OCI-LY1 (cell line): ENCODE results near the gene TMEM171.

Experiments used
- H2AFZ ChIP-seq: fragments of 200-600 bp; sonication (generic), shearing (Covaris generic); 2 replicates; pipeline ENCODE4 v1.6.0; 2014; ENCODE audit warnings: antibody characterized with exemption, mild to moderate bottlenecking, low read length
- H3F3A ChIP-seq: fragments of 200-600 bp; sonication (generic), shearing (Covaris generic); 2 replicates; pipeline ENCODE4 v1.6.0; 2014; ENCODE audit warnings: mild to moderate bottlenecking, antibody characterized with exemption, low read length, moderate library complexity; ENCODE audit not compliant: insufficient read depth
- H3K27ac ChIP-seq: fragments of 200-600 bp; sonication (generic); 2 replicates; pipeline ENCODE4 v1.5.1; 2014; ENCODE audit warnings: low read length, mixed run types, mild to moderate bottlenecking, low read depth; ENCODE audit not compliant: poor library complexity, severe bottlenecking
- H3K27me3 ChIP-seq: fragments of 200-600 bp; sonication (generic); 2 replicates; pipeline ENCODE4 v1.6.0; 2014; ENCODE audit warnings: antibody characterized with exemption, mild to moderate bottlenecking, low read length, moderate library complexity; ENCODE audit not compliant: insufficient read depth
- H3K36me3 ChIP-seq: fragments of 200-600 bp; sonication (generic); 2 replicates; pipeline ENCODE4 v1.6.1; 2014; ENCODE audit warnings: mild to moderate bottlenecking, antibody characterized with exemption, low read length, moderate library complexity, mixed read lengths; ENCODE audit not compliant: insufficient read depth
- H3K4me1 ChIP-seq: fragments of 200-600 bp; sonication (generic); 2 replicates; pipeline ENCODE4 v1.5.1; 2014; ENCODE audit warnings: mild to moderate bottlenecking, low read length, moderate library complexity; ENCODE audit not compliant: insufficient read depth, severe bottlenecking
- H3K4me2 ChIP-seq: fragments of 200-600 bp; sonication (generic), shearing (Covaris generic); 2 replicates; pipeline ENCODE4 v1.6.1; 2014; ENCODE audit warnings: low read length
- H3K4me3 ChIP-seq: fragments of 200-600 bp; sonication (generic); 2 replicates; pipeline ENCODE4 v1.5.1; 2014; ENCODE audit warnings: low read length, low read depth, mild to moderate bottlenecking, mixed read lengths; ENCODE audit not compliant: poor library complexity, severe bottlenecking
- H3K79me2 ChIP-seq: fragments of 200-600 bp; shearing (Covaris generic); 2 replicates; pipeline ENCODE4 v1.6.1; 2016; ENCODE audit warnings: mixed run types, low read length, mixed read lengths; ENCODE audit not compliant: insufficient read depth
- H3K9ac ChIP-seq: fragments of 200-600 bp; sonication (generic), shearing (Covaris generic); 2 replicates; pipeline ENCODE4 v1.6.1; 2014; ENCODE audit warnings: mild to moderate bottlenecking, low read length, mixed read lengths
- H3K9me2 ChIP-seq: fragments of 200-600 bp; sonication (generic), shearing (Covaris generic); 2 replicates; pipeline ENCODE4 v1.6.1; 2014; ENCODE audit warnings: low read depth, mild to moderate bottlenecking, low read length, mixed read lengths
- H3K9me3 ChIP-seq: fragments of 200-600 bp; shearing (Covaris generic); 2 replicates; pipeline ENCODE4 v1.6.1; 2014; ENCODE audit warnings: low read length, mixed read lengths
- H4K20me1 ChIP-seq: fragments of 200-600 bp; sonication (generic), shearing (Covaris generic); 2 replicates; pipeline ENCODE4 v1.6.0; 2016; ENCODE audit warnings: mild to moderate bottlenecking, low read length; ENCODE audit not compliant: insufficient read depth
- EZH2 ChIP-seq: fragments of 200-600 bp; sonication (generic), shearing (Covaris generic); IDR thresholded peaks from 2 replicates; pipeline ENCODE4 v1.8.0; 2017; ENCODE audit warnings: borderline replicate concordance, mixed run types, mild to moderate bottlenecking, antibody characterized with exemption, low read length, moderate library complexity, mixed read lengths
- TF ChIP-seq, protein P1 (sequence below): fragments of 200-600 bp; sonication (generic), shearing (Covaris generic); IDR thresholded peaks from 2 replicates; pipeline ENCODE4 v1.5.1; 2017; ENCODE audit warnings: mild to moderate bottlenecking, antibody characterized with exemption, low read length, moderate library complexity, mixed read lengths

Gene TMEM171

DNA sequence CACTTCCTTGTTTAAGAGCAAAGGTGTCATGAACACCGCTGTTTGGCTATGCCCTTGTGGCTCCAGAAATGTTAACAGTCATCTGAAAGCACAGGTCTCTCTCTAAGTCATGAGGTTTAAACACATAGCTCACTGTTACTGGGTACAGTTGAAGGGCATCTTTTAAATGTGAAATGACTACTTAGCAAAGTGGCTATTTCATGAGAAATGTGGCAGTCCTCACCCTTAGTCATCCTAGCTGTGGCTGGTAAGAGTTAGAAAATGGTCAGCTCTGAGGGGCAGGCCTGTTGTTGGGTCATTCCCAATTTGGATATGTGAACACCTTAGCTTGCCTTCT lies 24.2 kb upstream of the TMEM171 start:
- Histone ChIP-seq H3K9me2 (no peaks in the 10 kb centered on the region), H3F3A (no peaks in the 10 kb centered on the region), H2AFZ (no peak overlapping the region), H3K4me2 (no peak overlapping the region), H3K27ac (no peak overlapping the region), H3K36me3 (no peaks in the 10 kb centered on the region), H3K9me3 (peaks cover 7% of the 10 kb centered on the region), H3K4me1 (peaks cover 18% of the 10 kb centered on the region), H3K79me2 (no peaks in the 10 kb centered on the region), H4K20me1 (no peaks in the 10 kb centered on the region), H3K4me3 (no peak overlapping the region), H3K9ac (no peak overlapping the region), H3K27me3 (no peaks in the 10 kb centered on the region)
- TF ChIP-seq EZH2: no peak

DNA sequence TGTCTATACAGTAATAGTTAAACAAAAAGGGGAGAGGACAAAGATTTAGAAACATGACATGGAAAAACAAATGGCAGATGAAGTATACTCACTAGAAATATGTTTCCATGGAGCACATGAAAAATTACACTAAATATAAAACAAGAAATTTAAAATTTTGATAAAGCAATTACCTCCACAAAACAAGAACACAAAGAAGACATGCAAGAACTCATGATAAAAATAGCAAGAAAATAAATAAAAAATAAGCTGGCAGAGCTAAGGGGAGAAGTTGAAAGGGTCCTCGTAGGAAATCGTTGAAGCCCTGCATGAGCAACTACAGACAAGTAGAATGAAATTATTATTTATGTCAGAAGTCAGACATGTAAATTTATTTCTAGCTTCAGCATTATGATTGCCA lies 22.6 kb upstream of the TMEM171 start:
- no peaks in the 10 kb centered on the region for H3K79me2 ChIP-seq
- no peaks in the 10 kb centered on the region for H3K36me3 ChIP-seq
- H2AFZ ChIP-seq: no peak overlapping the region
- no peaks in the 10 kb centered on the region for H4K20me1 ChIP-seq
- H3K4me3 ChIP-seq: no peak overlapping the region
- H3K4me2 ChIP-seq: no peak overlapping the region
- H3K9ac ChIP-seq: no peak overlapping the region
- no peak overlapping the region for H3K27ac ChIP-seq
- H3K27me3 ChIP-seq: no peaks in the 10 kb centered on the region
- TF ChIP-seq, protein P1, sequence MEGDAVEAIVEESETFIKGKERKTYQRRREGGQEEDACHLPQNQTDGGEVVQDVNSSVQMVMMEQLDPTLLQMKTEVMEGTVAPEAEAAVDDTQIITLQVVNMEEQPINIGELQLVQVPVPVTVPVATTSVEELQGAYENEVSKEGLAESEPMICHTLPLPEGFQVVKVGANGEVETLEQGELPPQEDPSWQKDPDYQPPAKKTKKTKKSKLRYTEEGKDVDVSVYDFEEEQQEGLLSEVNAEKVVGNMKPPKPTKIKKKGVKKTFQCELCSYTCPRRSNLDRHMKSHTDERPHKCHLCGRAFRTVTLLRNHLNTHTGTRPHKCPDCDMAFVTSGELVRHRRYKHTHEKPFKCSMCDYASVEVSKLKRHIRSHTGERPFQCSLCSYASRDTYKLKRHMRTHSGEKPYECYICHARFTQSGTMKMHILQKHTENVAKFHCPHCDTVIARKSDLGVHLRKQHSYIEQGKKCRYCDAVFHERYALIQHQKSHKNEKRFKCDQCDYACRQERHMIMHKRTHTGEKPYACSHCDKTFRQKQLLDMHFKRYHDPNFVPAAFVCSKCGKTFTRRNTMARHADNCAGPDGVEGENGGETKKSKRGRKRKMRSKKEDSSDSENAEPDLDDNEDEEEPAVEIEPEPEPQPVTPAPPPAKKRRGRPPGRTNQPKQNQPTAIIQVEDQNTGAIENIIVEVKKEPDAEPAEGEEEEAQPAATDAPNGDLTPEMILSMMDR: no peak
- TF ChIP-seq EZH2: no peak
- no peaks in the 10 kb centered on the region for H3K9me2 ChIP-seq
- H3K9me3 ChIP-seq: peaks cover 7% of the 10 kb centered on the region
- peaks cover 18% of the 10 kb centered on the region for H3K4me1 ChIP-seq
- no peaks in the 10 kb centered on the region for H3F3A ChIP-seq

DNA sequence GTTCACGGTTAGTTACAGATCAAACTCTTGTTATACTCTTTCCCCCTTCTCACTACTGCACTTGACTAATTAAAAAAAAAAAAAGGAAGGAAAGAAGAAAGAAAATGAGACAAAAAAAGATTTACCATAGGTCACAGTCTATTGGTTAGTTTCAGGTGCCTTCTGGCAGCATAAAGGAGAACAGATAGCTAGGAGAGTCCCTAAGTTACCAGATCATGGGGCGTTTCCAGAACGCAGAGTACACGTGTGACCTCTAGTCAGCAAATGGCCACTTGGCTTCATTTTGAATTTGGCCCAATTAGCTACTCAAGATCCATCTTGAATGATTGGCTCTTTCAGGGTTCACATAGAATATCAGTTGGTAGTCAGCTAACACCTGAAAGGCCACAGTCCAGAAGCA lies 20.3 kb upstream of the TMEM171 start:
- Histone ChIP-seq H3F3A (no peaks in the 10 kb centered on the region), H4K20me1 (no peaks in the 10 kb centered on the region), H3K9me3 (peaks cover 7% of the 10 kb centered on the region), H2AFZ (no peak overlapping the region), H3K27me3 (no peaks in the 10 kb centered on the region), H3K36me3 (no peaks in the 10 kb centered on the region), H3K4me1 (peaks cover 18% of the 10 kb centered on the region), H3K4me2 (no peak overlapping the region), H3K79me2 (no peaks in the 10 kb centered on the region), H3K27ac (peak overlapping the region; percentile 14), H3K9ac (no peak overlapping the region), H3K9me2 (no peaks in the 10 kb centered on the region), H3K4me3 (no peak overlapping the region)
- no peak for TF ChIP-seq EZH2
- TF ChIP-seq, protein P1: no peak

DNA sequence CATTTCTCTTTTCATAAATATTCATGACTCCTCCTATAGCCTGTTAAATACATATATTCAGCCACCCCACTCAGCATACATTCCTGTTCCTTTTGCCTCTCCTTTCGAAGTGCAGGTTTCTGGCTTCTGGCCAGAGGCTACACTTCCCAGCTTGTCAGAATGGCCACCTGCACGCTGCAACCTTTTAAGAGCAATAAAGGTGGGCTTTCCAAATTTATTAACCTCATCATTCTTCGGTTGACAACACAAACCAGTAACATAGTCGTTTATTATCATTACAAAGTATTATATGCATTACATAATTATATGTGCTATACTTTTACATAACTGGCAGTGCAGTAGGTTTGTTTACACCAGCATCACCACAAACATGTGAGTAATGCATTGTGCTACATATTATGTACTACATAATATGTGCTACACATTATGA lies 16.5 kb upstream of the TMEM171 start:
- H3K9me3 ChIP-seq: no peaks in the 10 kb centered on the region
- H4K20me1 ChIP-seq: no peaks in the 10 kb centered on the region
- H3K9me2 ChIP-seq: no peaks in the 10 kb centered on the region
- H3F3A ChIP-seq: no peaks in the 10 kb centered on the region
- H3K27ac ChIP-seq: no peak overlapping the region
- no peaks in the 10 kb centered on the region for H3K36me3 ChIP-seq
- no peak overlapping the region for H2AFZ ChIP-seq
- H3K27me3 ChIP-seq: no peaks in the 10 kb centered on the region
- no peaks in the 10 kb centered on the region for H3K79me2 ChIP-seq
- TF ChIP-seq, protein P1: no peak
- no peak for TF ChIP-seq EZH2
- peaks cover 17% of the 10 kb centered on the region for H3K4me1 ChIP-seq
- H3K4me3 ChIP-seq: no peak overlapping the region
- H3K4me2 ChIP-seq: no peak overlapping the region
- H3K9ac ChIP-seq: no peak overlapping the region
